H9 (cell line): ENCODE results near the gene FBLN2. TPM values are rescaled to one million over a fixed set of nuclear protein-coding genes. Genes with fewer than 3 reads are reported as not detected.

Experiments
- DNase-seq: peaks from one replicate; pipeline ENCODE4 v3.0.0-alpha.2; 2017
- H2AFZ ChIP-seq: one replicate; pipeline ENCODE4 v1.6.1; 2013; ENCODE audit warnings: mild to moderate bottlenecking, low read length, control low read depth, moderate library complexity
- H2AK5ac ChIP-seq: 2 replicates; pipeline ENCODE4 v1.6.1; 2013; ENCODE audit warnings: low read length, control low read depth, mixed read lengths; ENCODE audit not compliant: insufficient read length
- H2BK120ac ChIP-seq: one replicate; pipeline ENCODE4 v1.6.1; 2013; ENCODE audit warnings: low read depth, mild to moderate bottlenecking, low read length, control low read depth, inconsistent platforms; ENCODE audit not compliant: poor library complexity, severe bottlenecking
- H2BK12ac ChIP-seq: 2 replicates; pipeline ENCODE4 v1.6.1; 2013; ENCODE audit warnings: low read length, control low read depth, mixed read lengths, low read depth; ENCODE audit not compliant: insufficient read length
- H2BK15ac ChIP-seq: 2 replicates; pipeline ENCODE4 v1.6.1; 2013; ENCODE audit warnings: low read depth, low read length, control low read depth
- H2BK20ac ChIP-seq: one replicate; pipeline ENCODE4 v1.6.1; 2013; ENCODE audit warnings: low read depth, mild to moderate bottlenecking, low read length, control low read depth, inconsistent platforms; ENCODE audit not compliant: poor library complexity, severe bottlenecking
- H2BK5ac ChIP-seq: 2 replicates; pipeline ENCODE4 v1.6.1; 2013; ENCODE audit warnings: low read length, control low read depth, mixed read lengths; ENCODE audit not compliant: insufficient read length
- H3K14ac ChIP-seq: 2 replicates; pipeline ENCODE4 v1.6.1; 2013; ENCODE audit warnings: low read length, control low read depth; ENCODE audit not compliant: insufficient read depth
- H3K18ac ChIP-seq: 2 replicates; pipeline ENCODE4 v1.6.1; 2013; ENCODE audit warnings: low read depth, mild to moderate bottlenecking, mixed read lengths, low read length, control low read depth; ENCODE audit not compliant: insufficient read length
- H3K23ac ChIP-seq: 2 replicates; pipeline ENCODE4 v1.6.1; 2013; ENCODE audit warnings: low read length, control low read depth, mixed read lengths, low read depth; ENCODE audit not compliant: insufficient read length
- H3K23me2 ChIP-seq: 2 replicates; pipeline ENCODE4 v1.6.1; 2013; ENCODE audit warnings: low read depth, mild to moderate bottlenecking, mixed read lengths, low read length, control low read depth; ENCODE audit not compliant: insufficient read length, poor library complexity, severe bottlenecking
- H3K27ac ChIP-seq: 2 replicates; pipeline ENCODE4 v1.5.1; 2013; ENCODE audit warnings: low read length, control low read depth, mixed read lengths, low read depth; ENCODE audit not compliant: insufficient read length
- H3K27me3 ChIP-seq: 2 replicates; pipeline ENCODE4 v1.6.1; 2013; ENCODE audit warnings: low read length, control low read depth, inconsistent platforms; ENCODE audit not compliant: insufficient read depth
- H3K4ac ChIP-seq: 2 replicates; pipeline ENCODE4 v1.6.1; 2013; ENCODE audit warnings: low read depth, mild to moderate bottlenecking, control low read depth, inconsistent platforms, low read length, moderate library complexity
- H3K4me1 ChIP-seq: 2 replicates; pipeline ENCODE4 v1.6.1; 2013; ENCODE audit warnings: low read length, control low read depth, inconsistent platforms; ENCODE audit not compliant: insufficient read depth
- H3K4me2 ChIP-seq: 2 replicates; pipeline ENCODE4 v1.6.1; 2013; ENCODE audit warnings: low read length, control low read depth, mixed read lengths; ENCODE audit not compliant: insufficient read length, insufficient read depth
- H3K56ac ChIP-seq: 2 replicates; pipeline ENCODE4 v1.6.1; 2013; ENCODE audit warnings: low read depth, mild to moderate bottlenecking, mixed read lengths, low read length, control low read depth; ENCODE audit not compliant: insufficient read length
- H3K79me1 ChIP-seq: 2 replicates; pipeline ENCODE4 v1.6.1; 2013; ENCODE audit warnings: low read depth, mild to moderate bottlenecking, moderate library complexity, low read length, control low read depth, inconsistent platforms; ENCODE audit not compliant: insufficient read depth, poor library complexity, severe bottlenecking
- H3K79me2 ChIP-seq: 2 replicates; pipeline ENCODE4 v1.6.1; 2013; ENCODE audit warnings: low read length, control low read depth, inconsistent platforms; ENCODE audit not compliant: insufficient read depth
- H3K9ac ChIP-seq: 2 replicates; pipeline ENCODE4 v1.6.1; 2013; ENCODE audit warnings: low read length, control low read depth, mixed read lengths; ENCODE audit not compliant: insufficient read length; ENCODE audit errors: extremely low read depth
- H3K9me3 ChIP-seq: one replicate; pipeline ENCODE4 v1.6.1; 2013; ENCODE audit warnings: low read depth, low read length, inconsistent platforms; ENCODE audit not compliant: control insufficient read depth
- H3T11ph ChIP-seq: one replicate; pipeline ENCODE4 v1.6.1; 2013; ENCODE audit warnings: mild to moderate bottlenecking, low read length, control low read depth, inconsistent platforms
- H4K20me1 ChIP-seq: one replicate; pipeline ENCODE4 v1.6.1; 2013; ENCODE audit not compliant: control insufficient read depth, insufficient read length, insufficient read depth
- H4K5ac ChIP-seq: 2 replicates; pipeline ENCODE4 v1.6.1; 2013; ENCODE audit warnings: low read depth, mild to moderate bottlenecking, mixed read lengths, low read length, control low read depth; ENCODE audit not compliant: insufficient read length
- H4K8ac ChIP-seq: replicated peaks from 2 replicates; pipeline ENCODE4 v1.6.1; 2013; ENCODE audit warnings: low read length, control low read depth, mixed read lengths, low read depth; ENCODE audit not compliant: insufficient read length
- H4K91ac ChIP-seq: 2 replicates; pipeline ENCODE4 v1.6.1; 2013; ENCODE audit warnings: low read depth, mild to moderate bottlenecking, moderate library complexity, mixed read lengths, low read length, control low read depth; ENCODE audit not compliant: insufficient read length
- H3K27ac Mint-ChIP-seq, 3 experiments: 2 replicates in 2 of 3; 3 replicates in 1 of 3; pipeline ENCODE4 v1.8.0; 2020 to 2021; ENCODE audit warnings: mixed read lengths in 3 of 3, mild to moderate bottlenecking in 1 of 3, moderate library complexity in 1 of 3
- H3K27me3 Mint-ChIP-seq: 2 replicates; pipeline ENCODE4 v1.8.0; 2021; ENCODE audit warnings: low read depth, mild to moderate bottlenecking, moderate library complexity, mixed read lengths
- H3K36me3 Mint-ChIP-seq, 3 experiments: 2 replicates in 2 of 3; 3 replicates in 1 of 3; pipeline ENCODE4 v1.8.0; 2020 to 2021; ENCODE audit warnings: low read depth in 3 of 3, mixed read lengths in 3 of 3; ENCODE audit not compliant: insufficient read depth in 1 of 3
- H3K4me1 Mint-ChIP-seq, 2 experiments: 2 replicates each; pipeline ENCODE4 v1.8.0; 2020; ENCODE audit warnings: mixed read lengths in 2 of 2
- H3K4me3 Mint-ChIP-seq, 2 experiments: 2 replicates in 1 of 2; 3 replicates in 1 of 2; pipeline ENCODE4 v1.8.0; 2020 to 2021; ENCODE audit warnings: mild to moderate bottlenecking in 2 of 2, mixed read lengths in 2 of 2, moderate library complexity in 1 of 2
- H3K9me3 Mint-ChIP-seq, 2 experiments: 2 replicates in 1 of 2; 3 replicates in 1 of 2; pipeline ENCODE4 v1.8.0; 2020; ENCODE audit warnings: mild to moderate bottlenecking in 2 of 2, mixed read lengths in 2 of 2, moderate library complexity in 1 of 2
- WGBS: extraction: QIAGEN DNeasy Blood & Tissue Kit; methylation state at CpG from one replicate; pipeline ENCODE4 v1.1.7; 2013; ENCODE audit warnings: missing lambda C conversion rate, low lambda C conversion rate, mixed read lengths; ENCODE audit not compliant: insufficient read length; ENCODE audit errors: extremely low coverage; 5-methylcytosine and 5-hydroxymethylcytosine counted together
- total RNA-seq: library from RNA; stranded (reverse); gene quantifications from 2 replicates; pipeline ENCODE4 v1.2.1, GENCODE V29; 2021
- TF ChIP-seq, protein P1 (sequence below): fragments of 200-600 bp; sonication (generic); conservative IDR thresholded peaks from 3 replicates; pipeline ENCODE4 v1.8.0; 2021; ENCODE audit warnings: antibody characterized with exemption, mild to moderate bottlenecking

The FBLN2 gene
- total RNA-seq, 1 experiment from 2014 or later = 11.8 TPM

DNA sequence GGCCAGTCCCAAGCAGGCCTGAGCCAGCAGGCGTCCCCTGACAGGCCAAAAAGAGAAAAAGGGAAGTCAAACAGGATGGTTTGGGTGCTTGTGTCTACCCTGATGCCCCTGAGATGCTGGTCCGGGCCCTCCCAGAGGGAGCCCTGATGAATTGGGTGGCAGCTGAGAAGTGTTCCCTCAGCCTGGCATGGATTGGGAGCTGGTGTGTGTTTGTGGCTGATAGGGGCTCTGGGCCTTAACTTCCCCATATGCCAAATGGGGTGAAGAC is 1.4 kb downstream of the FBLN2 start:
- Histone ChIP-seq H3K9me3 (no peaks in the 10 kb centered on the region), H2BK20ac (no peak overlapping the region), H3K56ac (no peak overlapping the region), H2BK120ac (no peak overlapping the region), H3K79me2 (no peaks in the 10 kb centered on the region), H3T11ph (no peak overlapping the region), H3K9ac (no peak overlapping the region), H4K8ac (no peak overlapping the region), H3K27me3 (no peaks in the 10 kb centered on the region; the same call in 1 of the 2 replicates), H4K5ac (no peak overlapping the region), H2BK15ac (no peak overlapping the region), H3K23ac (no peak overlapping the region), H3K18ac (no peak overlapping the region), H4K20me1 (no peaks in the 10 kb centered on the region), H3K4me1 (no peaks in the 10 kb centered on the region; the same call in 1 of the 2 replicates), H4K91ac (no peak overlapping the region), H3K27ac (no peak overlapping the region), H3K4me2 (no peak overlapping the region), H2BK12ac (no peak overlapping the region), H3K79me1 (no peaks in the 10 kb centered on the region), H3K14ac (no peak overlapping the region), H3K4ac (no peak overlapping the region), H2AK5ac (no peak overlapping the region), H3K23me2 (no peaks in the 10 kb centered on the region), H2AFZ (no peak overlapping the region), H2BK5ac (no peak overlapping the region)
- no peaks in the 10 kb centered on the region for H3K9me3 Mint-ChIP-seq
- TF ChIP-seq, protein P1, sequence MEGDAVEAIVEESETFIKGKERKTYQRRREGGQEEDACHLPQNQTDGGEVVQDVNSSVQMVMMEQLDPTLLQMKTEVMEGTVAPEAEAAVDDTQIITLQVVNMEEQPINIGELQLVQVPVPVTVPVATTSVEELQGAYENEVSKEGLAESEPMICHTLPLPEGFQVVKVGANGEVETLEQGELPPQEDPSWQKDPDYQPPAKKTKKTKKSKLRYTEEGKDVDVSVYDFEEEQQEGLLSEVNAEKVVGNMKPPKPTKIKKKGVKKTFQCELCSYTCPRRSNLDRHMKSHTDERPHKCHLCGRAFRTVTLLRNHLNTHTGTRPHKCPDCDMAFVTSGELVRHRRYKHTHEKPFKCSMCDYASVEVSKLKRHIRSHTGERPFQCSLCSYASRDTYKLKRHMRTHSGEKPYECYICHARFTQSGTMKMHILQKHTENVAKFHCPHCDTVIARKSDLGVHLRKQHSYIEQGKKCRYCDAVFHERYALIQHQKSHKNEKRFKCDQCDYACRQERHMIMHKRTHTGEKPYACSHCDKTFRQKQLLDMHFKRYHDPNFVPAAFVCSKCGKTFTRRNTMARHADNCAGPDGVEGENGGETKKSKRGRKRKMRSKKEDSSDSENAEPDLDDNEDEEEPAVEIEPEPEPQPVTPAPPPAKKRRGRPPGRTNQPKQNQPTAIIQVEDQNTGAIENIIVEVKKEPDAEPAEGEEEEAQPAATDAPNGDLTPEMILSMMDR = no peak
- peaks cover 35% of the 10 kb centered on the region for H3K27me3 Mint-ChIP-seq
- H3K4me3 Mint-ChIP-seq = no peak overlapping the region
- H3K4me1 Mint-ChIP-seq = peaks cover 22 to 48% of the 10 kb centered on the region in 2 experiments
- no CpG with 5 or more reads among the region's 2 CpGs for WGBS
- DNase-seq = no peak
- H3K27ac Mint-ChIP-seq = no peak overlapping the region
- H3K36me3 Mint-ChIP-seq = no peaks in the 10 kb centered on the region
